GM12873 (cell line): ENCODE results near the gene RANBP17.

ENCODE experiments used
- TF ChIP-seq, protein P1 (sequence below): IDR thresholded peaks from 2 replicates; pipeline ENCODE4 v1.5.1; 2012; ENCODE audit warnings: low read depth, mild to moderate bottlenecking, moderate library complexity, low read length, control low read depth; ENCODE audit not compliant: insufficient read depth; ENCODE audit errors: missing control alignments

RANBP17 gene

GRCh38 chr5:171010816-171011215, 149.0 kb downstream of the RANBP17 start:
- TF ChIP-seq, protein P1, sequence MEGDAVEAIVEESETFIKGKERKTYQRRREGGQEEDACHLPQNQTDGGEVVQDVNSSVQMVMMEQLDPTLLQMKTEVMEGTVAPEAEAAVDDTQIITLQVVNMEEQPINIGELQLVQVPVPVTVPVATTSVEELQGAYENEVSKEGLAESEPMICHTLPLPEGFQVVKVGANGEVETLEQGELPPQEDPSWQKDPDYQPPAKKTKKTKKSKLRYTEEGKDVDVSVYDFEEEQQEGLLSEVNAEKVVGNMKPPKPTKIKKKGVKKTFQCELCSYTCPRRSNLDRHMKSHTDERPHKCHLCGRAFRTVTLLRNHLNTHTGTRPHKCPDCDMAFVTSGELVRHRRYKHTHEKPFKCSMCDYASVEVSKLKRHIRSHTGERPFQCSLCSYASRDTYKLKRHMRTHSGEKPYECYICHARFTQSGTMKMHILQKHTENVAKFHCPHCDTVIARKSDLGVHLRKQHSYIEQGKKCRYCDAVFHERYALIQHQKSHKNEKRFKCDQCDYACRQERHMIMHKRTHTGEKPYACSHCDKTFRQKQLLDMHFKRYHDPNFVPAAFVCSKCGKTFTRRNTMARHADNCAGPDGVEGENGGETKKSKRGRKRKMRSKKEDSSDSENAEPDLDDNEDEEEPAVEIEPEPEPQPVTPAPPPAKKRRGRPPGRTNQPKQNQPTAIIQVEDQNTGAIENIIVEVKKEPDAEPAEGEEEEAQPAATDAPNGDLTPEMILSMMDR: no peak

DNA sequence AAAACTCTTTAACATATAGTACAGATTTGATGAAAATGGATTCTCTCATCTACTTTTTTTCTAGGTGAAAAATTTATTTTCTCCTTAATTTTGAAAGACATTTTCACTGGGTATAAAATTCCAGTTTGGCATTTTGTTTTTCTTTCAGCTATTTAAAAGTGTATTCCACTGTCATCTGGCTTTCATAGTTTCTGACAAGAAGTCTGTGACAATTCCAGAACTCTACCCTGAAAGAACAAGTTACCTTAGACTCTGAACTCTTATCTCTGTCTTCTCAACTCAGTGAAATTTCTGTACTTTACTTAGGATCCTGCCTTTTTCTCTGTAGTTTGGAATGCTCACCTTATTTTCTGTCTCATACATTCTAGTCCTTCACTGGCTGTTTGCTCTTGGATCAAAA, 161.7 kb downstream of the RANBP17 start:
- TF ChIP-seq, protein P1: no peak

DNA sequence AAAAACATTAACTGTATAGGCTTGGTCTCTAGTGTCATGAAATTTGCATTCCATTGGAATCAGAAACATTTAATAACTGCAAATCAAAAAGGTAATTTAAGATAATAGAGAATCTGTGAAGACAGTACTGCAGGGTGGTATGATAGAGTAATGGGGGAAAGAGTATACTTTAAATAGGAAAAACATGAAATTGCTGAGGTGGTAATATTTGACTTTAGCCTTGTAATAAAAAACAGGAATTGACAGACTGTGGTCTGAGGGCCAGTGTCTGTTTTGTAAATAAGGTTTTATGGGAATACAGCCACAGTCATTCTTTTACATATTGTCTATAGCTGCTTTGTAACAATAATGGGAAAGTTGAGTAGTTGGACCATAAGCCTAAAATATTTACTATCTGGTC, 162.3 kb downstream of the RANBP17 start:
- TF ChIP-seq, protein P1: no peak

DNA sequence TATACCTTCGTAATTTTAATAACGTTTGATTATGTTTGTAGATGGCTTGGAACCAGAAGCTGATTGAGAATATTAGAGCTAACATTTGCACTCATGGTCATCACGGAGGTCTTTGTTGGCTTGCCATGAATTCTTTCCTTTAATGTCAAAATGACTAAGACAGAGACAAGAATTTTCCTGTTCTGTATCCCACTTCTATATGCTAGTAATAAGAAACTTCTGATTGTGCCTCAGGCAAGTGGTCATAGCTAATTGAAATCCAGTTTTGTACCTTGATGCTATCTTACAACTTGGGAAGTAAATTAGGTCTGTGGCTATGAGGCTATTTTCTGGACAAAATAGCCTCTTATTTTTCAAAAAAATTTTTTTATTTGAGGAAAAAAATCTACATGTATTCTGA, 167.6 kb downstream of the RANBP17 start:
- TF ChIP-seq, protein P1: no peak

- TF ChIP-seq, protein P1: no peak
These were observed 170.2 kb downstream of the RANBP17 start for GRCh38 chr5:171031977-171032376.

GRCh38 chr5:171032435-171032973, 170.7 kb downstream of the RANBP17 start:
- TF ChIP-seq, protein P1: no peak

- TF ChIP-seq, protein P1: no peak
These were observed 189.1 kb downstream of the RANBP17 start for GRCh38 chr5:171050916-171051315.

- TF ChIP-seq, protein P1: no peak
These were observed 194.1 kb downstream of the RANBP17 start for GRCh38 chr5:171055875-171056454.
